Left lung (tissue), 10 donors: ENCODE data around the gene TXNDC5. TPM values are rescaled to one million over a fixed set of nuclear protein-coding genes. Genes with fewer than 3 reads are reported as not detected.

Experiments
- ATAC-seq: fragments of 200-7000 bp; cut with Tn5 transposase; one replicate; pipeline ENCODE4 v1.9.1; 2020; ENCODE audit warnings: moderate library complexity
- DNase-seq, 4 donors: peaks; one replicate each; pipeline ENCODE4 v3.0.0-alpha.2; 2013 to 2020
- H3K27ac ChIP-seq, 2 donors: fragments of 200-600 bp; sonication (generic) in 1 of 2; one replicate each; pipeline versions ENCODE4 v1.5.0 to v1.8.0; 2020 to 2021
- H3K27me3 ChIP-seq, 2 donors: fragments of 200-600 bp; sonication (generic) in 1 of 2; one replicate each; pipeline versions ENCODE4 v1.5.0 to v1.8.0; 2020 to 2021
- H3K36me3 ChIP-seq, 2 donors: fragments of 200-600 bp; sonication (generic) in 1 of 2; one replicate each; pipeline versions ENCODE4 v1.5.0 to v1.8.0; 2020 to 2021
- H3K4me1 ChIP-seq, 2 donors: fragments of 200-600 bp; one replicate each; pipeline ENCODE4 v1.8.0; 2021
- H3K4me3 ChIP-seq, 2 donors: fragments of 200-600 bp; sonication (generic) in 1 of 2; one replicate each; pipeline versions ENCODE4 v1.5.0 to v1.8.0; 2020 to 2021; ENCODE audit warnings: mild to moderate bottlenecking in 1 of 2
- H3K9me3 ChIP-seq, 2 donors: fragments of 200-600 bp; sonication (generic) in 1 of 2; one replicate each; pipeline versions ENCODE4 v1.5.0 to v1.8.0; 2020 to 2021
- intact Hi-C, 2 donors: fragments of 100-400 bp; cut with DNase I; formaldehyde crosslinking; loops; one replicate each; pipeline versions ENCODE4 v1.11.2 to v1.14.2; 2022
- polyA plus RNA-seq, 6 donors: library from polyadenylated mRNA; unstranded; fragments of 120-200 nt; gene quantifications; one replicate each; pipeline ENCODE4 v1.2.1, GENCODE V29; 2013; ENCODE audit not compliant: insufficient read length in 6 of 6
- total RNA-seq, 2 donors: library from RNA; stranded (reverse); fragmentation: NEBNext Ultra II Directional; extraction: Animal tissue kit (Norgen Biotek cat#: 25700); gene quantifications; one replicate each; pipeline ENCODE4 v1.2.1, GENCODE V29; 2021
- TF ChIP-seq, protein P1 (sequence below), 2 donors: fragments of 200-600 bp; sonication (generic) in 1 of 2; IDR thresholded peaks; one replicate each; pipeline versions ENCODE4 v1.5.0 to v1.8.0; 2021; ENCODE audit warnings: antibody characterized with exemption in 2 of 2
- donor health status: DM: no; HTN: yes; CAD: no.
- donor health status: DM: no; HTN: no; CAD: no.

The TXNDC5 gene
- total and polyA plus RNA-seq, 8 donors, result 93.2 to 224 (median 115) TPM

DNA sequence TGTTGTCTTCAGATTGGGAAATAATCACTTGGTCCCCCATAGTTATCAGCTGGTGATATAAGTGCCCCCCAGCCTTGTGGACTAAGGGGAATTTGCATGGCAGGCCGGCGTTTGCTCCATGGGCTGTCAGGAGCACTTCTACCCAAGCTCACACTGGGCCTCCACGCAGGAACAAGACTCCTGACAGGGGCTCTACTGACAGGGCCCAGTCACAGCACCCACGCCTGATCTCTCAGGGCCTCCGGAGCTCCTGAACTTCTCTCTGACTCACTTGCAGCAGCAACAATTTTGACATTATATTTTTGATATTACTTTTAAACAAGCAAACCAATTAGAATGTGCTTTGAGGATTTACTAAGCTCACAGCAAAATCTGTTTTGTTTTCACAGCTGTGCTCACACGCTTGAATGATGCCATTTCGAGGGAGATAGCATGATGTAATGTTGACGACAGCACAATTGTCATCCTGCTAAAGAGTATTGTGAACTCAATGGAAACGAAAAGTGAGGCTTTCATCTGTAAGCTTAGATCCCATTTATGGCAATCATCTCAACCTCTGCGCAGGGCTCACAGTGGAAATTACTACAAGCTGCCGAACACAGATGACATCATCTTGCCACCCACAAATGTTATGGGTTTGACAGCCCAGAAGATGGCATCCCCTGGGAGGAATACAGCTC, 28.7 kb upstream of the TXNDC5 start:
- Histone ChIP-seq H3K4me3 (no peak overlapping the region), H3K4me1 (no peaks in the 10 kb centered on the region), H3K27me3 (no peaks in the 10 kb centered on the region), H3K9me3 (no peaks in the 10 kb centered on the region), H3K36me3 (no peaks in the 10 kb centered on the region), H3K27ac (no peak overlapping the region)
- intact Hi-C loops, result no loop called here
- DNase-seq (no peak), ATAC-seq (no peak)
- TF ChIP-seq, protein P1, sequence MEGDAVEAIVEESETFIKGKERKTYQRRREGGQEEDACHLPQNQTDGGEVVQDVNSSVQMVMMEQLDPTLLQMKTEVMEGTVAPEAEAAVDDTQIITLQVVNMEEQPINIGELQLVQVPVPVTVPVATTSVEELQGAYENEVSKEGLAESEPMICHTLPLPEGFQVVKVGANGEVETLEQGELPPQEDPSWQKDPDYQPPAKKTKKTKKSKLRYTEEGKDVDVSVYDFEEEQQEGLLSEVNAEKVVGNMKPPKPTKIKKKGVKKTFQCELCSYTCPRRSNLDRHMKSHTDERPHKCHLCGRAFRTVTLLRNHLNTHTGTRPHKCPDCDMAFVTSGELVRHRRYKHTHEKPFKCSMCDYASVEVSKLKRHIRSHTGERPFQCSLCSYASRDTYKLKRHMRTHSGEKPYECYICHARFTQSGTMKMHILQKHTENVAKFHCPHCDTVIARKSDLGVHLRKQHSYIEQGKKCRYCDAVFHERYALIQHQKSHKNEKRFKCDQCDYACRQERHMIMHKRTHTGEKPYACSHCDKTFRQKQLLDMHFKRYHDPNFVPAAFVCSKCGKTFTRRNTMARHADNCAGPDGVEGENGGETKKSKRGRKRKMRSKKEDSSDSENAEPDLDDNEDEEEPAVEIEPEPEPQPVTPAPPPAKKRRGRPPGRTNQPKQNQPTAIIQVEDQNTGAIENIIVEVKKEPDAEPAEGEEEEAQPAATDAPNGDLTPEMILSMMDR (IDR thresholded peaks at IDR 0.05), result no peak

DNA sequence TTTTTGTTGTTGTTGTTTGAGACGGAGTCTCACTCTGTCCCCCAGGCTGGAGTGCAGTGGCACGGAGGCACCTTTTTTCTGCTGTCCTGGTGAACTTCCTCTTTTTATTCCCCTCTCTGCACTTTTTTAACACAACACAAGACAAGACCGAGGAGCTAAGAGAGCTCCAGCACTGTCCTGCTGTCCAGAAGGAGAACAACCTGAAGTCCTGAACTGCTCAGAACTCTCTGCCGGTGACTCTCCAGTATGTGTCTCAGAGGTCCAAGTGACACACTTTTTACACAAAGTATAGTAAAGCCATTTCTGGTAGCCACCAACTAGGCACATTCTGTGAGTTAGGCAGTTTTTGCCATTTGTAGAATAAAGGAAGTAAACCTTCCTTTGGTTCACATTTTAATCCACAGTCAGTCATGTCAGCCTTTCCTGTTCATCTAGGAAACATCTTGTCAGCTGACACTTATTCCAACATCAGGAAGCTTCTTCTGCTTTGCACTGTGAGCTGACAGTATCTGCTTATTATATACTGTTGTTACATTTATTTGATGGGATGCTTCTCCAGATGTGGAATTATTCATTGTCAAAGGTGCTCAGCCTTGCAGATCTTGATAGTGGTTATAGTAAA, 28.1 kb upstream of the TXNDC5 start:
- Histone ChIP-seq H3K9me3 (no peaks in the 10 kb centered on the region), H3K4me3 (no peak overlapping the region), H3K36me3 (no peaks in the 10 kb centered on the region), H3K27me3 (no peaks in the 10 kb centered on the region), H3K27ac (no peak overlapping the region), H3K4me1 (no peaks in the 10 kb centered on the region)
- peak; percentile 24 for ATAC-seq
- intact Hi-C loops, result no loop called here
- DNase-seq, result no peak
- TF ChIP-seq, protein P1 (IDR thresholded peaks at IDR 0.05), result no peak

DNA sequence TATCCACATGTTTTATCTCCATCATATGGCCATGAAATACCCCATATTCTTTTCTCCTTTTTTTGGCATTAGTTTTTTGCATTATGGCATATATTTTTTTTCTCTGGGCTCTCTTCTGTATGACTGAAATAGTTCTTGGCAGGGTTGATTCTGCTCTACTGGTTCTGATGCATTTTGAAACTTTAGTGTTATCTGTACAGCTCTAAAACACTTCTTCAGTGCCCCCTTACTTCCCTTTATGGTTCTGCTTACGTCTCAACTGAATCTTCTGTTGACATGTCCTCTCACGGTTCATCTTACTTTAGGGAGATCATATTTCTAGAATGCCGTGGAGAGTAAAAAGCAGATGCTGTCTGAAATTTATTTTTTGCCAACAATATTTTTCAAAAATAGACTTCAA, 23.2 kb upstream of the TXNDC5 start:
- H3K9me3 ChIP-seq, result no peaks in the 10 kb centered on the region
- no peaks in the 10 kb centered on the region for H3K4me1 ChIP-seq
- no peak overlapping the region for H3K27ac ChIP-seq
- no peak overlapping the region for H3K4me3 ChIP-seq
- TF ChIP-seq, protein P1 (IDR thresholded peaks at IDR 0.05), result no peak
- DNase-seq (no peak), ATAC-seq (no peak)
- intact Hi-C loops, result no loop called here
- H3K36me3 ChIP-seq, result no peaks in the 10 kb centered on the region
- no peaks in the 10 kb centered on the region for H3K27me3 ChIP-seq

DNA sequence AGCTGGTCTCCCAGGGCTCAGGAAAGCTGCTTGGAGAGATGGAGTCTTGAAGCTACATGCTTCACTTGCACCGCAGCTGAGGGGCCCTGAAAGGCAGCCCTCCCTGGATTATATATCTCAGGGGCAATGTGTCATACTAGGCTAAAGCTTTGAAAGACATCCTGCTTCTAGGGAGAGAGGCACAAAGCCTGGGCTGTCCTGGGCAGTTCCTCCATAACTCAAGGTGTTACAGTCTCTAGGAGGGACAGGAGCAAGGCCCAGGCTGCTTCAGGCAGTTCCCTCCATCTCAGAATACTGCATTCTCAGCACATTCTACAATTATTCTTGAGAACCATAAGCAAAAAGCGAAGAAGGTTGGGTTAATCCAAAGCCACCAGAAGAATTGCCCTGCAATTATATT, 22.0 kb upstream of the TXNDC5 start:
- no peak overlapping the region for H3K27ac ChIP-seq
- no peak for ATAC-seq
- intact Hi-C loops, result no loop called here
- H3K36me3 ChIP-seq, result no peaks in the 10 kb centered on the region
- DNase-seq, result no peak
- no peaks in the 10 kb centered on the region for H3K4me1 ChIP-seq
- TF ChIP-seq, protein P1 (IDR thresholded peaks at IDR 0.05), result no peak
- no peaks in the 10 kb centered on the region for H3K9me3 ChIP-seq
- H3K4me3 ChIP-seq, result no peak overlapping the region
- H3K27me3 ChIP-seq, result no peaks in the 10 kb centered on the region

DNA sequence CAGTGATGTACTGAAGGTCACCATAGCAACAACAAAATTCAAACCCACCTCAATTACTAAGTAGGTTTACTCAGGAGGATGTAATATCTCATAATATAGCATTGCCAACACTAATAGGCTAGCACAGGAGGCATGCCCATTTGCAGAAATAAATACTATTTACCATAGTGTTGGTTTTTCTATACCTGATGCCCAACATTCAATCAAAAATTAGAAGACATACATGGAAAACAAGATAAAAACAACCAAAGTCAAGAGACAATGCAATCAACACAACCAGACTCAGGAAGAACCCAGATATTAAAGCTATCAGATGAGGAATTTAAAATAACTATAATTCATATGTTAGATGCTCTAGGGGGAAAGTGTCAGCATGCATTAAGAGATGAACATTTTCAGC, 14.3 kb upstream of the TXNDC5 start:
- H3K4me1 ChIP-seq, result no peaks in the 10 kb centered on the region
- no peak for ATAC-seq
- intact Hi-C loops, result no loop called here

More for the DNA sequence above, 14.3 kb upstream of the TXNDC5 start:
- Histone ChIP-seq H3K27me3 (no peaks in the 10 kb centered on the region), H3K4me3 (no peak overlapping the region), H3K9me3 (peaks cover 0 to 7% of the 10 kb centered on the region in 2 donors), H3K36me3 (no peaks in the 10 kb centered on the region), H3K27ac (no peak overlapping the region)
- TF ChIP-seq, protein P1 (IDR thresholded peaks at IDR 0.05), result no peak
- no peak for DNase-seq
